GM18951 (cell line): ENCODE results near the gene AARS1.
"Not testable (repeated sequence)": the region's sequence is repeated elsewhere in the genome, so short reads cannot be mapped to it uniquely, and the experiment has no call there.

Experiments
- POLR2A ChIP-seq: IDR thresholded peaks from 4 replicates; pipeline ENCODE4 v1.6.1; 2011; ENCODE audit warnings: mild to moderate bottlenecking; ENCODE audit not compliant: insufficient read length, insufficient read depth; ENCODE audit errors: extremely low read depth
- in situ Hi-C: fragments of 300-500 bp; cut with MboI; formaldehyde crosslinking; loops from one replicate; pipeline ENCODE4 v1.12.0; 2022; ENCODE audit warnings: low sequenced_read_pairs, mixed read lengths, inconsistent platforms; ENCODE audit not compliant: unreplicated experiment

The AARS1 gene

GRCh38 chr16:70289229-70290094 is at the start of gene AARS1:
AARS1 (minus strand) TSS chr16:70289506; CDS start chr16:70282763, 6,743 bp downstream.
- in situ Hi-C loops = no loop called here
- peak; percentile 95 for TF ChIP-seq POLR2A

GRCh38 chr16:70337814-70338213 is 48.5 kb upstream of the AARS1 start:
- no peak for TF ChIP-seq POLR2A
- in situ Hi-C loops = no loop called here

GRCh38 chr16:70332728-70333127 is 43.4 kb upstream of the AARS1 start:
- in situ Hi-C loops = not testable (repeated sequence)

- TF ChIP-seq POLR2A = no peak
- in situ Hi-C loops = no loop called here
These were observed 42.5 kb upstream of the AARS1 start for GRCh38 chr16:70331588-70332358.

- in situ Hi-C loops = no loop called here
These were observed 41.8 kb upstream of the AARS1 start for GRCh38 chr16:70331091-70331490.

GRCh38 chr16:70324998-70325747 is 35.9 kb upstream of the AARS1 start:
- in situ Hi-C loops = no loop called here
- no peak for TF ChIP-seq POLR2A

More at GRCh38 chr16:70331091-70331490, 41.8 kb upstream of the AARS1 start:
- TF ChIP-seq POLR2A = no peak

- in situ Hi-C loops = no loop called here
- no peak for TF ChIP-seq POLR2A
These were observed 30.8 kb upstream of the AARS1 start for GRCh38 chr16:70320121-70320520.

- in situ Hi-C loops = not testable (repeated sequence)
These were observed 18.4 kb upstream of the AARS1 start for GRCh38 chr16:70307726-70308125.

GRCh38 chr16:70306880-70307279 is 17.6 kb upstream of the AARS1 start:
- no peak for TF ChIP-seq POLR2A
- in situ Hi-C loops = no loop called here

- in situ Hi-C loops = no loop called here
- no peak for TF ChIP-seq POLR2A
These were observed 15.7 kb upstream of the AARS1 start for GRCh38 chr16:70304892-70305448.

- no peak for TF ChIP-seq POLR2A
- in situ Hi-C loops = no loop called here
These were observed 13.4 kb upstream of the AARS1 start for GRCh38 chr16:70302745-70303144.

- TF ChIP-seq POLR2A = no peak
- in situ Hi-C loops = no loop called here
These were observed 11.8 kb upstream of the AARS1 start for GRCh38 chr16:70301121-70301520.
